ENCODE data around the gene HELLS.
"Not testable (repeated sequence)": the region's sequence is repeated elsewhere in the genome, so short reads cannot be mapped to it uniquely, and the experiment has no call there.

Gene HELLS

GRCh38 chr10:94545391-94546048 lies at the start of gene HELLS:
Gene HELLS (plus strand): TSS chr10:94545788. CDS start chr10:94545922, 134 bp downstream.
- DNase-seq (ENCODE audit: insufficient read length, low spot score) (peak; percentile 76), FAIRE-seq (no peak)
- TF ChIP-seq POLR2A (IDR thresholded peaks at IDR 0.05; ENCODE audit: low read depth, low read length) = peak; percentile 66

DNA sequence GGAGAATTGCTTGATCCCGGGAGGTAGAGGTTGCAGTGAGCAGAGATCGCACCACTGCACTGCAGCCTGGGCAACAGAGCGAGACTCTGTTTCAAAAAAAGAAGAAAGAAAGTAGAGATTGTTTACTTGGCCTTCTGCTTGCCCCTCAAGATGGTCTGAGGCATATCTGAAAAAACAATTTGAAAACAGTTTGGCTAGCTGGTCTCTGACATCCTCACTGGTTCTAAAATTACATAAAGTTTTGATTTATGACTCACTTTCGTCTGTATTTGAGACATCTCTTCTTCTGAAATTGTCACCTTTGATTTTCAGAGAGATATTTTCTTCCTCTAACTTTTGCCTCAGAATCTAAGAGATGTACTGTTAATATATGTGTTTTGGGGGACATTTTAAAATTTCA lies 49.6 kb upstream of the HELLS start:
- DNase-seq (ENCODE audit: insufficient read length, low spot score) (no peak), FAIRE-seq (peak; percentile 95)
- TF ChIP-seq POLR2A (IDR thresholded peaks at IDR 0.05; ENCODE audit: low read depth, low read length) = no peak

DNA sequence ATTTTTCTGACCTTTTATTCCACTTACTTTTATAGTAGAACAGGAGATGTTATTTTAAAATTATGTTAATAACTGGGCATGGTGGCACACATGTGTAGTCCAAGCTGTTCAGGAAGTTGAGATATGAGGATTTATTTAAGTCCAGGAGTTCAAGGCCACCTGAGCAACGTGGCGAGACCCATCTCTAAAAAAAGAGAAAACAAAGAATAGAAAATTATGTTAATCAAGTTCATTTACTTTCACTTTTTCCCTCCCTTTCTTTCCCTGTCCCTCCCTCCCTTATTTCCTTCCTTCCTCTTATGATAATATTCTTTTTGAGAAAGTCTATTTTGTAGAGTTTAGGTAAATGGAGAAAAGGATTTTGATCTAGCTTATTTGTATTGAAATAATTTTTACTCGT lies 48.9 kb upstream of the HELLS start:
- DNase-seq (ENCODE audit: insufficient read length, low spot score) = no peak
- no peak for FAIRE-seq
- no peak for TF ChIP-seq POLR2A (IDR thresholded peaks at IDR 0.05; ENCODE audit: low read depth, low read length)

GRCh38 chr10:94500063-94500462 lies 45.5 kb upstream of the HELLS start:
- DNase-seq (ENCODE audit: insufficient read length, low spot score) (peak; percentile 7), FAIRE-seq (peak; percentile 72)
- TF ChIP-seq POLR2A (IDR thresholded peaks at IDR 0.05; ENCODE audit: low read depth, low read length) = no peak

DNA sequence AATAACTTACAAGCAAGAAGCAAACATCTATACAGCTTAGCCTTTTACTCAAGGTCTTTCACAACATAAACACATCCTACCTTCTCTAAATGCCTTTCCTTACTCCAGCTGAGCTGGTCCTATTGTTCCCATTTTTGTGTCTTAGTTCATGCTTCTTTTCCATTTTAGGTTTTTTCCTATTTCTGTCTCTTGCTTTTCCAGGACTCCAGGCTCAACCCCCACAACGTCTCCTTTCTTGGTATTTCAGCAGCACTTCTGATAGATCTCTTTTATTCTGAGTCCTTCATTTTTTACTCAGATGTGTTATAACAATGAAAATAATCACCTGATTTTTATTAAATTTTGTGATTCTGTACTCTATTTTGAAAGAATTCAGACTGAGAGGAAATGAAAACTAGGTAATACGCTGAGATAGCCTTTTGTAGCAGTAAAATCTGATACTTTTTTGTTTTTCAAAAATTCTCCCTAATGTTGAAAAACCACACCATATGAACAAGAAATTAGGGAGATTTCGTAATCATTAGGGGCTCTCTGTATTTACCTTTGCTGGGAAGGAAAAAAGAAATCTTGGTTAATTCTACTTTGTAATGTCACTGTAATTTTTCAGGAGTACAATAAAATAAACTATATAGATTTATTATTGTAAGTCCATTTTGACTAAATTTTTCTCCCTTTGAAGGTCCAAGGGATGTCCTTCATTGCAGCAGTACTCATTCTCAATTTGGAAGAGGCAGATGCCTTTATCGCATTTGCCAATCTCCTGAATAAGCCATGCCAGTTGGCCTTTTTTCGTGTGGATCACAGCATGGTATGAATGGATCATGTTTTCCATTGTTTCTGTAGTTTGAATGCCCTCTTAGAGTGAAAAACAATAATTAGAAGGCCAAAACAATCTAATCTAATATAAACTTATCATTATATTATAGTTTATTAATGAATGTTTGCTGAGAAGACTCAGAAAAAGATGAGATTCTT lies 24.0 kb upstream of the HELLS start:
- DNase-seq (ENCODE audit: insufficient read length, low spot score) (no peak), FAIRE-seq (peak; percentile 65)
- TF ChIP-seq POLR2A (IDR thresholded peaks at IDR 0.05; ENCODE audit: low read depth, low read length) = no peak

DNA sequence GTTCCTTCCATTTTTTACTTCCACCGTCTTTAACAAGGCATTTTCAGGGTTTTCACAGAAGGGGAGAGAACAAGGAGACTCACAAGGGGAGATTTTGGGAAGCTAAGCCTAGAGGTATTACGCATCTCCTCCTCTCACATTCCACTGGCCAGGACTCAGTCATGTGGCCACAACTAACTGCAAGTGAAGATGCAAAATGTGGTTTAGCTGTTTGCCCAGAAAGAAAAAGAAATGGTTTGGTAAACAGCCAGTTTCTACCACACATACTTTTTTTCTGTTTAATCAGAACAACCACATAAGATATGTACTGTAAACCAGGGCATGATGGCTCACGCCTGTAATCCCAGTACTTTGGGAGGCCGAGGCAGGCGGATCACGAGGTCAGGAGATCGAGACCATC lies 21.4 kb upstream of the HELLS start:
- TF ChIP-seq POLR2A (IDR thresholded peaks at IDR 0.05; ENCODE audit: low read depth, low read length) = no peak
- peak; percentile 84 for FAIRE-seq
- DNase-seq (ENCODE audit: insufficient read length, low spot score) = no peak

DNA sequence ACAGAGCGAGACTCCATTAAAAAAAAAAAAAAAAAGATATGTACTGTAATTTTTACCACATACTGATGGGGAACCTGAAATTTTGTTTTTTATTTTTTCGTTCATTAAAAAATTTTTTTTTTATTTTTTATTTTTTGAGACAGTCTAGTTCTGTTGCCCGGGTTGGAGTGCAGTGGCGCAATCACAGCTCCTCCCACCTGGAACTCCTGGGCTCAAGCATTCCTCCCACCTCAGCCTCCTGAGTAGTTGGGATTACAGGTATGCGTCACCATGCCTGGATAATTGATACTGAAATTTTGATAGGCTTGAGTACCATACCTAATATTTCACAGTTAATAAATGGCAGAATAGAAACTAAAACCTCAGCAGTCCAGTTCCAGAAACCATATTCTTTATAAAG lies 20.9 kb upstream of the HELLS start:
- DNase-seq (ENCODE audit: insufficient read length, low spot score) (no peak), FAIRE-seq (no peak)
- no peak for TF ChIP-seq POLR2A (IDR thresholded peaks at IDR 0.05; ENCODE audit: low read depth, low read length)

GRCh38 chr10:94531550-94531949 lies 14.0 kb upstream of the HELLS start:
- FAIRE-seq; DNase-seq (ENCODE audit: insufficient read length, low spot score): not testable (repeated sequence)

DNA sequence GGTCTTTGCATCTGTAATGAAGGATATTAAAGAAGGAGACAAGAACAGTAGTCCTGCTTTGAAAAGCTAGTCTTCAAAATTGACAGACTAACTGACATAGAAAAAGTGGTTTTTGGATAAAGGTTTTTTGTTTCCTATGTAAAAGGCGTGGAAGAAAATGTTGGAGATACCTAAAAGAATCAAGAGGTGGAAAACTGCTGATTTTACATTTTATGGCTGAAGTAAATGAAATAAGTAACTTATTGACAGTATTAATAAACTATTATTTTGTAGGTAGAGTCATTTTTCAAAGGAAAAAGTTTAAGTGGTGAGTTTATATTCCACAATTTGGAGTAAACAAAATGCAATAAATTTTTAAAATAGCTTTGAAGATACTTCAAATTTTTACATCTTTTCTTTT lies 12.6 kb upstream of the HELLS start:
- peak; percentile 6 for FAIRE-seq
- no peak for DNase-seq (ENCODE audit: insufficient read length, low spot score)
- TF ChIP-seq POLR2A (IDR thresholded peaks at IDR 0.05; ENCODE audit: low read depth, low read length) = no peak

- not testable (repeated sequence) for FAIRE-seq; DNase-seq (ENCODE audit: insufficient read length, low spot score)
Measured at GRCh38 chr10:94542282-94542681, 3.3 kb upstream of the HELLS start.

DNA sequence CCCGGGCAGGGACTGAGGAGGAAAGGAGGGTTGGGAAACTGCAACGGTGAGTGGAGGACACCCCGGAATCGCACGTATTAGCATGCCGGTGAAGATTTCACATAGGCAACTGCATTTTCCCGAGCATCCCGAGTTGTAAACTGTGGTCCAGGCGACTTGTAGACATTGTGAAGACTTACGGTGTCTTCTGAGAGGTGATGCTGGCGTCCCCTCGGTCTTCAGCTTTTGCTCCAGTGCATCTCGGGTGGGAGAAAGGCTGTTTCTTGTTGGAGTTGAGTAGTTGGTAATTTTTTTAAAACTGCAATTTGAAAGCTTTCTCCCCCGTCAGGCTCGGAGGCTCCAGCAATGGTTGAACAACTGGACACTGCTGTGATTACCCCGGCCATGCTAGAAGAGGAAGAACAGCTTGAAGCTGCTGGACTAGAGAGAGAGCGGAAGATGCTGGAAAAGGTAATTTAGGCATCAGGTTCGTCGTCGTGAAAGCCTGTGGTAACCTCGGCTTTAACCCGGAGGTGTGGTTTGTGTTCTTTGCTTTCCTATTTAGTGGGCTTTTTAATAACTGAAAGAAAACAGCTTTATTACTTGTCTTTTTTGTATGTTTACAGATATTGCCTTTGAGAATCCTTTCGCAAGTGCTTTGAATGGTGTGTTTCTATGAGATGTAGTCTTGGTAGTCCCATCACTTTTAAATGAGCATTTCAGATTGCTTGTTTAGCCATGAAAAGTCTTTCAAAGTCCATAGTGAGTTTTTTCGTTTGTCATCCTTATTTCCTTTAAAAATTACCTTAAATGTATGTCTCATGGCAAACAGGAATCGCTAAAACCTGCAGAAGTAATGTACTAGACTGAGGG lies 687 bp downstream of the HELLS start:
- TF ChIP-seq POLR2A (IDR thresholded peaks at IDR 0.05; ENCODE audit: low read depth, low read length) = no peak
- DNase-seq (ENCODE audit: insufficient read length, low spot score) (peak; percentile 24), FAIRE-seq (peak; percentile 30)

GRCh38 chr10:94546901-94547185 lies 1.3 kb downstream of the HELLS start:
- DNase-seq (ENCODE audit: insufficient read length, low spot score) (no peak), FAIRE-seq (no peak)
- no peak for TF ChIP-seq POLR2A (IDR thresholded peaks at IDR 0.05; ENCODE audit: low read depth, low read length)

DNA sequence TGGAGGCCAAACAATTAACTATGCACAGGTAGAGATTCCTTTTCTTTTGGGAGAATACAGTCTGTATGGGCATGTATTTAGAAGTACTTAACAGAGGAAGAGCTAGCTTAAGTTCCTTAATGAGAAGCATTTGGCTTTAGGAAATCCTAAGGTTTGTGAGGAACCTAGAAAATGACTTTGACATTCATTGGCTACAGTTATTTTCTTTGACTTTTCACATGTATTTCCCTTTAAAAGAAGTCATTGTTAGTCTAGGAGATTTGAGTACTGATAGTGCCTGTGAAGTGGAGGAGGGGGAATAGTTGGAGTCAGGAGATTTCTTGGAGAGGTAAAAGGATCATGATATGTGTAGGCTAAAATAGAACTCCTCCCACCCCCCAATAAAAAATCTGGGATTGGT lies 3.6 kb downstream of the HELLS start:
- DNase-seq (ENCODE audit: insufficient read length, low spot score) (no peak), FAIRE-seq (no peak)
- TF ChIP-seq POLR2A (IDR thresholded peaks at IDR 0.05; ENCODE audit: low read depth, low read length) = no peak

DNA sequence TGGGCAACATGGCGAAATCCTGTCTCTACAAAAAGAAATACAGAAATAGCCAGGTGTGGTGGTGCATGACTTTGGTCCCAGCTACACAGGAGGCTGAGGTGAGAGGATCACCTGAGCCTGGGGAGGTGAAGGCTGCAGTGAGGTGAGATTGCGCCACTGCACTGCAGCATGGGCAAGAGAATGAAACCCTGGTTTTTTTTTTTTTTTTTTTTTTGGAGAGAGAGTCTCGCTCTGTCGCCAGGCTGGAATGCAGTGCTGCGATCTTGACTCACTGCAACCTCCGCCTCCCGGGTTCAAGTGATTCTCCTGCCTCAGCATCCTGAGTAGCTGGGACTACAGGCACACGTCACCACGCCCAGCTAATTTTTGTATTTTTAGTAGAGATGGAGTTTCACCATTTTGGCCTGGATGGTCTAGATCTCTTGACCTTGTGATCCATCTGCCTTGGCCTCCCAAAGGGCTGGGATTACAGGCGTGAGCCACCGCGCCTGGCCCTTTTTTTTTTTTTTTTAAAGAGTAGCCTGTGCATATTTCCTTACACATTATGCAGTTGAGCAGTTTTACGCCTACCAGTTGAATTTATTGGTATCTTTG lies 22.2 kb downstream of the HELLS start:
- DNase-seq (ENCODE audit: insufficient read length, low spot score) = not testable (repeated sequence)
- FAIRE-seq = peak; percentile 70

Data from H54 (cell line).